HepG2 (cell line): ENCODE data around the gene SP140L. TPM values are rescaled to one million over a fixed set of nuclear protein-coding genes. Genes with fewer than 3 reads are reported as not detected.

Experiments used
- AHR ChIP-seq: IDR thresholded peaks from 2 replicates; pipeline ENCODE4 v1.6.1; 2018; ENCODE audit warnings: missing genetic modification reagents, missing compliant biosample characterization
- AKAP8 ChIP-seq: sonication (generic); formaldehyde crosslinking; IDR thresholded peaks from 2 replicates; pipeline ENCODE4 v1.5.1; 2020; ENCODE audit warnings: mild to moderate bottlenecking, missing genetic modification reagents
- ARID3A ChIP-seq: IDR thresholded peaks from 2 replicates; pipeline ENCODE4 v1.6.1; 2012; ENCODE audit warnings: low read depth, low read length, improper control_type of control experiment
- GTF3A ChIP-seq: sonication (generic); formaldehyde crosslinking; conservative IDR thresholded peaks from 2 replicates; pipeline ENCODE4 v1.4.0; 2020; ENCODE audit warnings: mild to moderate bottlenecking, missing genetic modification reagents
- HES4 ChIP-seq: sonication (generic); formaldehyde crosslinking; IDR thresholded peaks from 2 replicates; pipeline ENCODE4 v1.9.0; 2021; ENCODE audit warnings: mild to moderate bottlenecking, missing genetic modification reagents, borderline replicate concordance
- HMG20A ChIP-seq: IDR thresholded peaks from 2 replicates; pipeline ENCODE4 v1.6.1; 2016; ENCODE audit warnings: borderline replicate concordance
- MBD4 ChIP-seq: IDR thresholded peaks from 2 replicates; pipeline ENCODE4 v1.6.1; 2012; ENCODE audit warnings: low read length, inconsistent platforms, borderline replicate concordance
- MEIS1 ChIP-seq: sonication (generic); formaldehyde crosslinking; IDR thresholded peaks from 2 replicates; pipeline ENCODE4 v1.9.0; 2021; ENCODE audit warnings: mild to moderate bottlenecking, missing genetic modification reagents, moderate library complexity, borderline replicate concordance
- MTF2 ChIP-seq: sonication (generic); formaldehyde crosslinking; IDR thresholded peaks from 2 replicates; pipeline ENCODE4 v1.5.0; 2020; ENCODE audit warnings: missing genetic modification reagents, borderline replicate concordance
- PTBP1 ChIP-seq: fragments of 200-400 bp; formaldehyde crosslinking; IDR thresholded peaks from 2 replicates; pipeline ENCODE4 v1.6.1; 2018; ENCODE audit warnings: low read length, low read depth; ENCODE audit not compliant: poor library complexity, severe bottlenecking
- SETDB1 ChIP-seq: sonication (generic); formaldehyde crosslinking; IDR thresholded peaks from 2 replicates; pipeline ENCODE4 v1.5.1; 2020; ENCODE audit warnings: missing genetic modification reagents, mild to moderate bottlenecking, borderline replicate concordance
- SMARCC2 ChIP-seq: fragments of 450-650 bp; IDR thresholded peaks from 2 replicates; pipeline ENCODE4 v1.6.1; 2017; ENCODE audit warnings: antibody characterized with exemption, mild to moderate bottlenecking
- SRF ChIP-seq: IDR thresholded peaks from 2 replicates; pipeline ENCODE4 v1.6.1; 2011; ENCODE audit warnings: mild to moderate bottlenecking, low read depth, low read length, moderate library complexity
- THYN1 ChIP-seq: sonication (generic); formaldehyde crosslinking; IDR thresholded peaks from 2 replicates; pipeline ENCODE4 v1.8.1; 2023; ENCODE audit warnings: low read depth, mild to moderate bottlenecking, moderate library complexity, missing genetic modification reagents, borderline replicate concordance
- XRCC5 ChIP-seq: fragments of 200-400 bp; formaldehyde crosslinking; optimal IDR thresholded peaks from 2 replicates; pipeline ENCODE3; 2017; ENCODE audit warnings: mild to moderate bottlenecking, low read length
- ZBTB42 ChIP-seq: sonication (generic); formaldehyde crosslinking; IDR thresholded peaks from 2 replicates; pipeline ENCODE4 v1.5.0; 2020; ENCODE audit warnings: mild to moderate bottlenecking, missing genetic modification reagents
- ZMAT5 ChIP-seq: sonication (generic); formaldehyde crosslinking; IDR thresholded peaks from 2 replicates; pipeline ENCODE4 v1.5.0; 2020; ENCODE audit warnings: mild to moderate bottlenecking, low read depth, missing genetic modification reagents, borderline replicate concordance
- ZNF280D ChIP-seq: sonication (generic); formaldehyde crosslinking; IDR thresholded peaks from 2 replicates; pipeline ENCODE4 v1.5.1; 2020; ENCODE audit warnings: mild to moderate bottlenecking, missing genetic modification reagents
- ZNF530 ChIP-seq: sonication (generic); formaldehyde crosslinking; IDR thresholded peaks from 2 replicates; pipeline ENCODE4 v1.5.0; 2020; ENCODE audit warnings: low read depth, mild to moderate bottlenecking, missing genetic modification reagents
- ZNF780A ChIP-seq: sonication (generic); formaldehyde crosslinking; IDR thresholded peaks from 2 replicates; pipeline ENCODE4 v1.8.0; 2022; ENCODE audit warnings: mild to moderate bottlenecking, missing genetic modification reagents, moderate library complexity
- ZNF784 ChIP-seq: sonication (generic); formaldehyde crosslinking; IDR thresholded peaks from 2 replicates; pipeline ENCODE4 v1.5.1; 2020; ENCODE audit warnings: missing genetic modification reagents, mild to moderate bottlenecking, borderline replicate concordance
- polyA plus RNA-seq, 8 experiments: library from polyadenylated mRNA; depleted of rRNA in 3 of 8; stranded (reverse) in 7 of 8; unstranded in 1 of 8; fragments of >200 nt; fragmentation: Illumina TruSeq in 4 of 8; extraction: Trizol in 4 of 8; gene quantifications; 2 replicates each; pipeline versions ENCODE4 v1.2.1 to v1.2.3, GENCODE V29; 2011 to 2016; ENCODE audit warnings: low read depth in 4 of 8, missing spikeins in 1 of 8, mixed read lengths in 1 of 8; ENCODE audit not compliant: insufficient read depth in 1 of 8
- total RNA-seq, 5 experiments: library from RNA; depleted of rRNA; stranded (reverse); fragments of >200 nt; fragmentation: Illumina TruSeq; extraction: Trizol; gene quantifications; 2 replicates each; pipeline ENCODE4 v1.2.3, GENCODE V29; 2016; ENCODE audit warnings: low read depth in 1 of 5

The SP140L gene
- total and polyA plus RNA-seq, 2 of the 13 experiments (the other 11 are each of a cell fraction or from before 2014, with no cell fraction given): 10.9 to 17.5 TPM

GRCh38 chr2:230323385-230324106, 3.4 kb upstream of the SP140L start (continued):
- TF ChIP-seq HMG20A (CRISPR knock-in tag) (0 out of 2 replicates have a peak, but pooled peaks have one; percentile 10), AKAP8 (CRISPR knock-in tag) (no peak), MBD4 (no peak), THYN1 (no peak), ZBTB42 (CRISPR knock-in tag) (no peak), MEIS1 (CRISPR knock-in tag) (no peak; the same call in 1 of the 2 replicates), AHR (no peak), ZNF280D (no peak), GTF3A (CRISPR knock-in tag) (no peak), ZNF530 (CRISPR knock-in tag) (no peak), SMARCC2 (no peak), ZNF784 (CRISPR knock-in tag) (peak; percentile 57; the same call in 1 of the 2 replicates), SRF (no peak), XRCC5 (peak; percentile 94), SETDB1 (CRISPR knock-in tag) (no peak), HES4 (no peak), PTBP1 (no peak), ARID3A (no peak), MTF2 (CRISPR knock-in tag) (0 out of 2 replicates have a peak, but pooled peaks have one; percentile 52), ZNF780A (no peak), ZMAT5 (no peak)
